ENCODE data around the gene DYNC1I2.

DNA sequence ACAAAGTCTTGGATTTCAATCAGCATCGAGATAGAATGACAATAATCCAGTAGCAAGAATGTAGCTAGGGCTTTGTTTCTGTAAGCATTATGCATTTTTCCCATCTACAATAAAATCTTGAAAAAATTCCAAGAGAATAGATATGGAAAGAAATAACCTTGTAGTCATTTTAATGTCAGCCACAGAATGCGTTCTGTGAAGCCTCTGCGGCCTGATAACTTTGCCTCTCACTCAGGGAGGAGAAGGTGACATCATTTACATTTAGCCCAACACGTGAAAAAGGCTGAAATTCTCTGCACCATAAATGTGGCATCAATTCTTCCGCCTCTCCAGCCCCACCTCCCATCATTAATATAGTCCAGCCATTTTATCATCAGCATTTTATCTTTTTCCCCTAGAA, 19.1 kb upstream of the DYNC1I2 start:
- TF ChIP-seq POLR2AphosphoS5 (IDR thresholded peaks at IDR 0.05; ENCODE audit: insufficient read depth, low read depth, low read length): no peak
- TF ChIP-seq EZH2 (IDR thresholded peaks at IDR 0.05; ENCODE audit: borderline replicate concordance, low read depth, low read length, severe bottlenecking): no peak
- no peak for TF ChIP-seq POLR2A (IDR thresholded peaks at IDR 0.05; ENCODE audit: low read depth, low read length)
- TF ChIP-seq, protein P1, sequence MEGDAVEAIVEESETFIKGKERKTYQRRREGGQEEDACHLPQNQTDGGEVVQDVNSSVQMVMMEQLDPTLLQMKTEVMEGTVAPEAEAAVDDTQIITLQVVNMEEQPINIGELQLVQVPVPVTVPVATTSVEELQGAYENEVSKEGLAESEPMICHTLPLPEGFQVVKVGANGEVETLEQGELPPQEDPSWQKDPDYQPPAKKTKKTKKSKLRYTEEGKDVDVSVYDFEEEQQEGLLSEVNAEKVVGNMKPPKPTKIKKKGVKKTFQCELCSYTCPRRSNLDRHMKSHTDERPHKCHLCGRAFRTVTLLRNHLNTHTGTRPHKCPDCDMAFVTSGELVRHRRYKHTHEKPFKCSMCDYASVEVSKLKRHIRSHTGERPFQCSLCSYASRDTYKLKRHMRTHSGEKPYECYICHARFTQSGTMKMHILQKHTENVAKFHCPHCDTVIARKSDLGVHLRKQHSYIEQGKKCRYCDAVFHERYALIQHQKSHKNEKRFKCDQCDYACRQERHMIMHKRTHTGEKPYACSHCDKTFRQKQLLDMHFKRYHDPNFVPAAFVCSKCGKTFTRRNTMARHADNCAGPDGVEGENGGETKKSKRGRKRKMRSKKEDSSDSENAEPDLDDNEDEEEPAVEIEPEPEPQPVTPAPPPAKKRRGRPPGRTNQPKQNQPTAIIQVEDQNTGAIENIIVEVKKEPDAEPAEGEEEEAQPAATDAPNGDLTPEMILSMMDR (IDR thresholded peaks at IDR 0.05; ENCODE audit: extremely low read depth in 1 of 2, insufficient read depth in 1 of 2, low read depth in 1 of 2, low read length in 2 of 2): no peak
- no peak for TF ChIP-seq GATA2 (IDR thresholded peaks at IDR 0.05; ENCODE audit: insufficient read depth, insufficient read length, low read depth, low read length)
